Neuronal stem cell (in vitro differentiated cells): ENCODE measurements around the gene LCAT.

Source experiments
- DNase-seq: peaks from one replicate; pipeline ENCODE4 v3.0.0-alpha.2; 2013; ENCODE audit warnings: low spot score
- H2AFZ ChIP-seq: one replicate; pipeline ENCODE4 v1.6.1; 2013; ENCODE audit warnings: mild to moderate bottlenecking, low read length, inconsistent platforms
- H2AK5ac ChIP-seq: 2 replicates; pipeline ENCODE4 v1.6.1; 2013; ENCODE audit warnings: low read depth, mild to moderate bottlenecking, inconsistent platforms, low read length, moderate library complexity, mixed read lengths
- H2BK120ac ChIP-seq: 2 replicates; pipeline ENCODE4 v1.6.1; 2013; ENCODE audit warnings: low read depth, mild to moderate bottlenecking, inconsistent platforms, low read length, moderate library complexity, mixed read lengths
- H2BK12ac ChIP-seq: one replicate; pipeline ENCODE4 v1.6.1; 2013; ENCODE audit warnings: low read length, inconsistent platforms
- H2BK15ac ChIP-seq: 2 replicates; pipeline ENCODE4 v1.6.1; 2013; ENCODE audit warnings: mild to moderate bottlenecking, low read length, inconsistent platforms, mixed read lengths
- H2BK5ac ChIP-seq: one replicate; pipeline ENCODE4 v1.6.1; 2013; ENCODE audit warnings: inconsistent platforms, mild to moderate bottlenecking, low read length, moderate library complexity
- H3K14ac ChIP-seq: one replicate; pipeline ENCODE4 v1.6.1; 2013; ENCODE audit warnings: low read length, inconsistent platforms
- H3K18ac ChIP-seq: 2 replicates; pipeline ENCODE4 v1.6.1; 2013; ENCODE audit warnings: low read length, inconsistent platforms
- H3K23ac ChIP-seq: 2 replicates; pipeline ENCODE4 v1.6.1; 2013; ENCODE audit warnings: low read depth, mild to moderate bottlenecking, mixed read lengths, low read length, inconsistent platforms; ENCODE audit not compliant: poor library complexity
- H3K27ac ChIP-seq: replicated peaks from 3 replicates; pipeline ENCODE4 v1.5.1; 2013; ENCODE audit warnings: low read length, inconsistent platforms
- H3K27me3 ChIP-seq, 3 experiments: 2 replicates each; pipeline ENCODE4 v1.6.1; 2013; ENCODE audit warnings: low read length in 3 of 3, mild to moderate bottlenecking in 2 of 3, inconsistent platforms in 1 of 3, low read depth in 1 of 3, mixed read lengths in 1 of 3, moderate library complexity in 1 of 3; ENCODE audit not compliant: control insufficient read depth in 3 of 3, insufficient read depth in 3 of 3
- H3K36me3 ChIP-seq, 2 donors: replicated peaks in 1 of 2; 2 replicates each; pipeline ENCODE4 v1.6.1; 2013; ENCODE audit warnings: low read length in 2 of 2; ENCODE audit not compliant: control insufficient read depth in 2 of 2, insufficient read depth in 2 of 2
- H3K4ac ChIP-seq: 2 replicates; pipeline ENCODE4 v1.6.1; 2013; ENCODE audit warnings: inconsistent platforms, mild to moderate bottlenecking, low read length, moderate library complexity
- H3K4me1 ChIP-seq, 2 donors: 1 replicate in 1 of 2; 2 replicates in 1 of 2; pipeline ENCODE4 v1.6.1; 2013; ENCODE audit warnings: low read length in 2 of 2, low read depth in 1 of 2; ENCODE audit not compliant: control insufficient read depth in 2 of 2, insufficient read depth in 1 of 2
- H3K4me2 ChIP-seq: one replicate; pipeline ENCODE4 v1.6.1; 2013; ENCODE audit warnings: mild to moderate bottlenecking, low read length, inconsistent platforms; ENCODE audit not compliant: insufficient read depth, poor library complexity, severe bottlenecking
- H3K4me3 ChIP-seq, 2 donors: 2 replicates each; pipeline ENCODE4 v1.5.1; 2013; ENCODE audit warnings: low read length in 2 of 2, mild to moderate bottlenecking in 2 of 2, inconsistent platforms in 1 of 2, moderate library complexity in 1 of 2
- H3K79me1 ChIP-seq: one replicate; pipeline ENCODE4 v1.6.1; 2013; ENCODE audit warnings: low read depth, mild to moderate bottlenecking, inconsistent platforms, low read length, moderate library complexity
- H3K9ac ChIP-seq: one replicate; pipeline ENCODE4 v1.6.1; 2013; ENCODE audit warnings: mild to moderate bottlenecking, low read depth, low read length, inconsistent platforms; ENCODE audit not compliant: poor library complexity
- H3K9me3 ChIP-seq, 2 donors: replicated peaks in 1 of 2; 2 replicates each; pipeline versions ENCODE3 to v1.6.1; 2013; ENCODE audit warnings: low read length in 2 of 2, mild to moderate bottlenecking in 2 of 2, inconsistent platforms in 1 of 2, low read depth in 1 of 2, mixed read lengths in 1 of 2, moderate library complexity in 1 of 2; ENCODE audit not compliant: control insufficient read depth in 2 of 2, insufficient read depth in 1 of 2
- H4K8ac ChIP-seq: one replicate; pipeline ENCODE4 v1.6.1; 2013; ENCODE audit warnings: low read depth, mild to moderate bottlenecking, inconsistent platforms, low read length, moderate library complexity
- H4K91ac ChIP-seq: one replicate; pipeline ENCODE4 v1.6.1; 2013; ENCODE audit warnings: low read length, low read depth, mild to moderate bottlenecking, inconsistent platforms; ENCODE audit not compliant: poor library complexity
- WGBS, 2 donors: extraction: QIAGEN DNeasy Blood & Tissue Kit; methylation state at CpG; one replicate each; pipeline ENCODE4 v1.1.7; 2013; ENCODE audit warnings: missing lambda C conversion rate in 2 of 2, mixed read lengths in 1 of 2; ENCODE audit not compliant: insufficient read length in 2 of 2, insufficient replicate concordance in 1 of 2; ENCODE audit errors: extremely low coverage in 2 of 2; 5-methylcytosine and 5-hydroxymethylcytosine counted together

The LCAT gene

GRCh38 chr16:67936124-67936879 is 7.6 kb downstream of the LCAT start, which contains the start of gene PSMB10:
Gene PSMB10, minus strand, starts transcription at chr16:67936850. Its CDS starts 101 bp downstream, at chr16:67936749.
- Histone ChIP-seq H2BK120ac (peak within 1 kb of the TSS; percentile 28), H4K8ac (no peak within 1 kb of the TSS), H3K27me3 (peaks cover 0 to 4% (median 0%) of the 10 kb centered on the region in 3 experiments), H2BK5ac (peak within 1 kb of the TSS; percentile 94), H3K27ac (peak within 1 kb of the TSS; percentile 60), H3K23ac (peak within 1 kb of the TSS; percentile 100), H3K9ac (peak within 1 kb of the TSS; percentile 100), H3K4me3 (peak within 1 kb of the TSS; percentile 88 to 97), H3K36me3 (peaks cover 10 to 24% of the 10 kb centered on the region in 2 donors), H3K79me1 (peaks cover 6% of the 10 kb centered on the region), H3K4ac (no peak within 1 kb of the TSS), H2AK5ac (peak within 1 kb of the TSS; percentile 88), H2BK12ac (peak within 1 kb of the TSS; percentile 93), H3K14ac (peak within 1 kb of the TSS; percentile 96), H3K9me3 (no peaks in the 10 kb centered on the region), H3K4me2 (peak within 1 kb of the TSS; percentile 98), H3K4me1 (peaks cover 11 to 17% of the 10 kb centered on the region in 2 donors), H2AFZ (peak within 1 kb of the TSS; percentile 97), H4K91ac (no peak within 1 kb of the TSS), H2BK15ac (peak within 1 kb of the TSS; percentile 99), H3K18ac (peak within 1 kb of the TSS; percentile 100)
- DNase-seq = peak; percentile 37
- no CpG with 5 or more reads among the region's 54 CpGs for WGBS, 2 donors

- peak; percentile 84 for DNase-seq
- Histone ChIP-seq H3K9me3 (no peaks in the 10 kb centered on the region), H3K79me1 (peaks cover 6% of the 10 kb centered on the region), H2AK5ac (peak overlapping the region; percentile 88), H4K8ac (no peak overlapping the region), H2BK120ac (peak overlapping the region; percentile 28), H2BK15ac (peak overlapping the region; percentile 99), H3K27me3 (peaks cover 0 to 4% (median 0%) of the 10 kb centered on the region in 3 experiments), H3K4ac (no peak overlapping the region), H3K18ac (peak overlapping the region; percentile 100), H3K36me3 (peaks cover 10 to 31% of the 10 kb centered on the region in 2 donors), H2AFZ (peak overlapping the region; percentile 97), H2BK5ac (peak overlapping the region; percentile 94), H3K4me3 (peak overlapping the region; percentile 88 to 97), H3K23ac (peak overlapping the region; percentile 100), H3K27ac (peak overlapping the region; percentile 60), H4K91ac (peak overlapping the region; percentile 58), H3K14ac (peak overlapping the region; percentile 96), H2BK12ac (peak overlapping the region; percentile 7), H3K4me1 (peaks cover 11 to 17% of the 10 kb centered on the region in 2 donors), H3K9ac (peak overlapping the region; percentile 100), H3K4me2 (peak overlapping the region; percentile 98)
- no CpG with 5 or more reads among the region's 55 CpGs for WGBS, 2 donors
Measured at GRCh38 chr16:67935402-67936123, 8.4 kb downstream of the LCAT start.

GRCh38 chr16:67935101-67935401 is 8.9 kb downstream of the LCAT start:
- H3K4me1 ChIP-seq = peaks cover 11 to 17% of the 10 kb centered on the region in 2 donors
- H2BK12ac ChIP-seq = peak overlapping the region; percentile 7
- H3K18ac ChIP-seq = peak overlapping the region; percentile 90
- H3K4me3 ChIP-seq = peak overlapping the region; percentile 84 to 97
- H3K9me3 ChIP-seq = no peaks in the 10 kb centered on the region
- no peak overlapping the region for H3K4ac ChIP-seq
- H3K27me3 ChIP-seq = peaks cover 0 to 4% (median 0%) of the 10 kb centered on the region in 3 experiments
- peaks cover 9 to 31% of the 10 kb centered on the region in 2 donors for H3K36me3 ChIP-seq
- peak overlapping the region; percentile 97 for H2AFZ ChIP-seq
- DNase-seq = no peak
- no peak overlapping the region for H4K91ac ChIP-seq
- WGBS, 2 donors = no CpG with 5 or more reads among the region's 13 CpGs
- peak overlapping the region; percentile 82 for H3K9ac ChIP-seq
- peak overlapping the region; percentile 24 for H2BK120ac ChIP-seq
- peak overlapping the region; percentile 98 for H3K4me2 ChIP-seq
- peak overlapping the region; percentile 100 for H3K23ac ChIP-seq
- H3K27ac ChIP-seq = no peak overlapping the region
- peak overlapping the region; percentile 95 for H3K14ac ChIP-seq
- H2BK15ac ChIP-seq = peak overlapping the region; percentile 25
- H2AK5ac ChIP-seq = peak overlapping the region; percentile 32
- peaks cover 5% of the 10 kb centered on the region for H3K79me1 ChIP-seq
- H2BK5ac ChIP-seq = peak overlapping the region; percentile 62
- no peak overlapping the region for H4K8ac ChIP-seq
